Panc1 (cell line): ENCODE measurements around the gene MED13L.

ENCODE experiments used
- CTCF ChIP-seq: fragments of 450-650 bp; IDR thresholded peaks from 2 replicates; pipeline ENCODE4 v1.5.1; 2017; ENCODE audit warnings: mild to moderate bottlenecking
- POLR2AphosphoS5 ChIP-seq: IDR thresholded peaks from 2 replicates; pipeline ENCODE4 v1.6.1; 2012; ENCODE audit warnings: mild to moderate bottlenecking, low read depth, low read length, moderate library complexity

DNA sequence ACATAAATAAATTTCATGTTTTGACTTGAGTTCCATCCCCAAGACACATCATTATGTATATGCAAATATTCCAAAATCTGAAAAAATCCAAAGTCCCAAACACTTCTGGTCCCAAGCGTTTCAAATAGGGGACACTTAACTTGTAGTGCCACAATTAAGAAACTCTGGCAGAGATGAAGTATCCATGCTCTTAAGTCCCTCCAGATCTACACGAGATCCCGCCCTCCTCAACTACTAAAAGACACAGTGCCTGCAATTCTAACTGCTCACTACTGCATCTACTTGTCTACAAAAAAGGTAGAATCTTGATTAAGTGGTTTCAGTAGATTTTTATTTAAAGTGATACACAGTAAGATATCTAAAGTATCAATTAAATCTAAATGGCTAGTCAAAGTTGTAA is 97.0 kb downstream of the MED13L start:
- TF ChIP-seq CTCF (no peak), POLR2AphosphoS5 (no peak)
